NCI-H2081 treated with DMSO at 0.1 percent for 48 hours (cell line): ENCODE measurements around the gene GALNT17.
"Not testable (repeated sequence)": the region's sequence is repeated elsewhere in the genome, so short reads cannot be mapped to it uniquely, and the experiment has no call there.

Experiments
- DNase-seq: peaks from one replicate; lab custom pipeline; 2025; lab: John Stamatoyannopoulos, UW

Gene GALNT17

GRCh38 chr7:71695186-71695585, 563.2 kb downstream of the GALNT17 start:
- DNase-seq: no peak

- DNase-seq: no peak
Measured at GRCh38 chr7:71696511-71696910, 564.6 kb downstream of the GALNT17 start.

- no peak for DNase-seq
Measured at GRCh38 chr7:71697400-71697799, 565.5 kb downstream of the GALNT17 start.

- no peak for DNase-seq
Measured at GRCh38 chr7:71705217-71705616, 573.3 kb downstream of the GALNT17 start.

GRCh38 chr7:71705901-71706596, 574.1 kb downstream of the GALNT17 start:
- DNase-seq: no peak

- DNase-seq: no peak
Measured at GRCh38 chr7:71706597-71706975, 574.6 kb downstream of the GALNT17 start.

GRCh38 chr7:71707041-71707440, 575.1 kb downstream of the GALNT17 start:
- no peak for DNase-seq

- no peak for DNase-seq
Measured at GRCh38 chr7:71708710-71709109, 576.8 kb downstream of the GALNT17 start.

- no peak for DNase-seq
Measured at GRCh38 chr7:71710442-71710841, 578.5 kb downstream of the GALNT17 start.

- DNase-seq: no peak
Measured at GRCh38 chr7:71712653-71713180, 580.8 kb downstream of the GALNT17 start.

GRCh38 chr7:71716690-71717089, 584.7 kb downstream of the GALNT17 start:
- DNase-seq: no peak

- no peak for DNase-seq
Measured at GRCh38 chr7:71718563-71718962, 586.6 kb downstream of the GALNT17 start.

- DNase-seq: no peak
Measured at GRCh38 chr7:71721742-71722141, 589.8 kb downstream of the GALNT17 start.

GRCh38 chr7:71723859-71724258, 591.9 kb downstream of the GALNT17 start:
- DNase-seq: no peak

GRCh38 chr7:71727347-71727746, 595.4 kb downstream of the GALNT17 start:
- DNase-seq: no peak

GRCh38 chr7:71731740-71732139, 599.8 kb downstream of the GALNT17 start:
- DNase-seq: no peak

- no peak for DNase-seq
Measured at GRCh38 chr7:71733107-71733870, 601.3 kb downstream of the GALNT17 start.

- no peak for DNase-seq
Measured at GRCh38 chr7:71735961-71736556, 604.1 kb downstream of the GALNT17 start.

- DNase-seq: not testable (repeated sequence)
Measured at GRCh38 chr7:71737931-71738540, 606.1 kb downstream of the GALNT17 start.

- no peak for DNase-seq
Measured at GRCh38 chr7:71739520-71740173, 607.7 kb downstream of the GALNT17 start.

GRCh38 chr7:71740174-71740560, 608.2 kb downstream of the GALNT17 start:
- no peak for DNase-seq

GRCh38 chr7:71746006-71746405, 614.1 kb downstream of the GALNT17 start:
- DNase-seq: no peak
